GM10248 (cell line): ENCODE results near the gene SORBS2.

Experiments used
- CTCF ChIA-PET: fragments of 300-600 bp; sonication (Branson Sonifier 250); formaldehyde crosslinking; extraction: SDS; loops from one replicate; lab custom pipeline; 2021; ENCODE audit warnings: antibody characterized with exemption; lab: Yijun Ruan, JAX
- POLR2A ChIA-PET: fragments of 350-650 bp; sonication (Branson Sonifier 250); formaldehyde crosslinking; extraction: SDS; loops from one replicate; lab custom pipeline; 2020; ENCODE audit warnings: antibody characterized with exemption; lab: Yijun Ruan, JAX
- DNase-seq: peaks from one replicate; pipeline ENCODE4 v3.0.0; 2012; ENCODE audit errors: extremely low spot score
- CTCF ChIP-seq: IDR thresholded peaks from 2 replicates; pipeline ENCODE4 v1.5.1; 2012; ENCODE audit warnings: mild to moderate bottlenecking, low read depth; ENCODE audit errors: extremely low read depth, missing control alignments, control extremely low read depth

The SORBS2 gene

GRCh38 chr4:185728893-185729292 lies 83.1 kb downstream of the SORBS2 start:
- DNase-seq: no peak
- ChIA-PET POLR2A (no interaction called here), CTCF (no interaction called here)
- TF ChIP-seq CTCF: no peak

GRCh38 chr4:185726931-185727330 lies 85.1 kb downstream of the SORBS2 start:
- DNase-seq: no peak

GRCh38 chr4:185723631-185724260 lies 88.2 kb downstream of the SORBS2 start:
- no peak for DNase-seq
- ChIA-PET CTCF (interaction anchor here (0.9 kb wide), 1 partner anchor 12 kb away, joined by 3 read pairs; no protein-coding TSS in a partner anchor), POLR2A (no interaction called here)
- TF ChIP-seq CTCF: no peak

More at GRCh38 chr4:185726931-185727330, 85.1 kb downstream of the SORBS2 start:
- TF ChIP-seq CTCF: no peak
- ChIA-PET POLR2A (no interaction called here), CTCF (interaction anchor here (1.2 to 1.5 kb wide), 2 partner anchors 9 to 20 kb away, joined by 3 read pairs; no protein-coding TSS in a partner anchor)

GRCh38 chr4:185722029-185722316 lies 90.0 kb downstream of the SORBS2 start:
- DNase-seq: no peak
- no peak for TF ChIP-seq CTCF
- ChIA-PET CTCF (no interaction called here), POLR2A (no interaction called here)

- ChIA-PET CTCF (interaction anchor here (2.2 kb wide), 1 partner anchor 11 kb away, joined by 7 read pairs; no protein-coding TSS in a partner anchor), POLR2A (no interaction called here)
- no peak for TF ChIP-seq CTCF
- DNase-seq: no peak
Measured at GRCh38 chr4:185721190-185722028, 90.6 kb downstream of the SORBS2 start.

- ChIA-PET POLR2A (no interaction called here), CTCF (interaction anchor here (0.8 to 2.2 kb wide), 2 partner anchors 10 to 252 kb away, joined by 3 to 7 read pairs; no protein-coding TSS in a partner anchor)
- no peak for TF ChIP-seq CTCF
- no peak for DNase-seq
Measured at GRCh38 chr4:185719500-185719858, 92.5 kb downstream of the SORBS2 start.
